Bone marrow (tissue), 2 donors: Measurements from ENCODE around the gene PDE3B.

Source experiments
- DNase-seq, 2 donors: peaks; one replicate each; lab custom pipeline; 2025; lab: John Stamatoyannopoulos, UW

PDE3B gene

DNA sequence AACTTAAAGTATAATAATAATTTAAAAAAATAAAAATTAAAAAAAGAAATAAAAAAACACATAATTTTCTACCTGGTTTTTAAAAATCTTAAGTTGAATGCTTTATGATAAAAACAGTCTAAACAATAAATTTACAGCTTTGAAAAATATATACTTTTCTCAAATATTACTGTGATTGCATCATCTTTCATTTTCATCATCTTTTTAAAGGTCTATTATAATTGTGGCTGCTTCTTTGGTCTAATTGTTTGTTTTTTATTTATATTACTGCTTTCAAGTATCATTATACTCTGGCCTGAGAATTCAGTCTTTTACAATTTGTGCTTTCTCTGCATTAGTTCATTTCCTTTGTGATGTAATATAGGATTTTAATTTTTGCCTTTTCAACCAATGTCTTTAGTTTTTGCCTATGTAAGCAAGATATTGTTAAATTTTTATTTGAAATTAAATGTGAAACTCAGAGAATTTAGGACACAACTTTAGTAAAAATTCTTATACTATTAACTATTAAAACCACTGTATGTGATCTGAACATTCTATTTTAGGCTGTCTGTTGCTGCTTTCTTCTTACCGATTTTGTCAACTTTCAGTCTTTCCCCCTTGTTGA lies 241.2 kb downstream of the PDE3B start:
- no peak for DNase-seq

- no peak for DNase-seq
Observed at GRCh38 chr11:14886513-14886912, 242.9 kb downstream of the PDE3B start.

- peak; percentile 85 to 96 for DNase-seq
Observed at GRCh38 chr11:14891143-14892035, 247.8 kb downstream of the PDE3B start.

DNA sequence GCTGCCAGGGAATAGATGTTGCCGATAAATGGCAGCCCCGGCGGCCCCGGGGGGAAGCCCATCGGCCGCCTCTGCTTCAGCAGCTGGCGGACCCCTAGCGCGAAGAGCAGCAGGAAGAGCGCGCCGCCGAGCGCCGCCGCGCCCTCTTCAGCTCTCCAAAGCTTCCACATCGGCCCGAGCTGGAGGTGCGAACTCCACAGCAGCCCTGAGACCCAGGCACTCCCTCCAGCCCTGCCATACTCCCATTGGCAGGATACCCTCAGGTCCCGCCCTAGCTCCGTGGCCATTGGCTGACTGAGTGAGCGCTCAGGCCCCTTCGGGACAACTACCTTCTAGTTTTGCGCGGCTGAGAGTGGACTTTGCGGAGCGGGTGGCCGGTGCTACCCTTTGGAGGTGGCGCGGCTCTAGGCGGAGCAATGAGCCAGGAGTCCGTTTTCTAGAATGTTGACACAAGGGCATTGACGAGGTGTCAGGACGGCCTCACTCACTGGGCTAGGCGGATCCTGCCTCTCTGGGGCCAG lies 248.5 kb downstream of the PDE3B start, which contains the start of gene CYP2R1:
Gene CYP2R1 (minus strand): TSS at position 196 of the 521 bp plus-strand sequence. CDS start 26 bp downstream, at position 170.
- peak; percentile 85 to 95 for DNase-seq

- no peak for DNase-seq
Observed at GRCh38 chr11:14892577-14892976, 249.0 kb downstream of the PDE3B start.

DNA sequence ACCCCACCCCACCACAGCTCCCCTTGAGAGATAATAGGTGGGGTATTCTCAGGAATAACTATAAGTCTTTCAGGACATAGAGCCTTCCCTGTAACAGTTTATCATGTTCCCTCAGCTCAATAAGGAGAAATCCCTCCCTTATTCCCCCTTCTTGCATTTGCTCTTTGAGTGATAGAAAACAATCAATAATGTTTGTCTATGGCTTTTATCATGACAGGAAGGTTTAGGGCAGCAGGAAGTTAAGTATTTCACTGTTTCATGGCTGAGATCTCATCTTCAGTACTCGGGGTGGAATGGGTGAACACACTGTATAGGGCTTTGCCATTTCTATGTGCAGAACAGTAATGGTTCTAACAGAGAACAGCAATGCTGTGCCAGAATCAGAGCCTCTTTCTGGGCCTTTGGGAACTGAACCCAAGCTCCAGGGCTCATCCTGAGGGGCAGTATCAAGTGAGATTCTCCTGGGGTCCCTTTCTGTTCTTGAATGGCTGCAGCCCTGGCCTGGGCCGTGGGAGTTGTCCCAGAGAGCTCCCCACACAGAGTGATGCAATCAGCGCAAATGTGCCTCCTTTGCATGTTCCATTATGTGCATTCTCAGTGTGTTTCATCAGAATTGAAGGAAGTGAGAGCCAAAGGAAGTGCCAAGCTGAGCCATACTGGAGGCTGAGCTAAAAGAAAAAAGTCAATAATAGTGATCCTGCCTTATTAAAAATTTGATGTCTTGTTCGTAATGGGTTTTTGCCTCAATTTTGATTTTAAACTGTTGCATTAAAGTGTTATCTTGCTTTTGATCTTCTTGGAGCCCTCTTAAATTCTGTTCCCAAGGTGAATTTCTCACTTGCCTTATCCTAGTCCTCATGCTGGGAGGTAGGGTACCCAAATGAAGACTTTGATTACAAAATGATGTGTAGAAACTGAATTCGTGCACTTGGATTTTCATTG lies 251.3 kb downstream of the PDE3B start:
- DNase-seq, result peak; percentile 27 to 29

DNA sequence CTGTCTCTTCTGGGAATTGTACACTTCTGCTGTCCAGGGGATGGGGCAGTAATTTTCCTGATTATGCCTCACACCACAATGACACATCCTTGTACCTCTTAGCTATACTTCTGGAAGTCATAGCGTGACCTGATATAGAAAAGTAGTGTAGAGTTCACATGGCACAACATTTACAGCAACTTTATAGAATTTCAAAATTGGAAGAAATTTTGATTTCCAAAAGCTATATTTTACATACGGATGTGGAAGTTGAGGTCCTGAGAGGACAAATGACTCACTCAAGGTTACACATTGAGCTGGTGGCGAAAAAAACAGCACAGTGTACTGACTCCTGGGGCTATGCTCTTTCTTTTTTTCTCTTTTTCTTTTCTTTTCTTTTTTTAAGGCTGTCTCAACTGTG lies 254.8 kb downstream of the PDE3B start:
- DNase-seq, result no peak

GRCh38 chr11:14898906-14899305 lies 255.3 kb downstream of the PDE3B start:
- DNase-seq, result no peak

- DNase-seq, result no peak
Observed at GRCh38 chr11:14902650-14903350, 259.2 kb downstream of the PDE3B start.

- DNase-seq, result peak; percentile 32 to 64
Observed at GRCh38 chr11:14904745-14905103, 261.1 kb downstream of the PDE3B start.

- DNase-seq, result peak; percentile 26 to 49
Observed at GRCh38 chr11:14905104-14906033, 261.8 kb downstream of the PDE3B start.

- no peak for DNase-seq
Observed at GRCh38 chr11:14906578-14906977, 263.0 kb downstream of the PDE3B start.

GRCh38 chr11:14906993-14907392 lies 263.4 kb downstream of the PDE3B start:
- no peak for DNase-seq

GRCh38 chr11:14907411-14908213 lies 264.0 kb downstream of the PDE3B start:
- DNase-seq, result peak; percentile 52 to 67

- peak in 1 of 2 donors; percentile 30 for DNase-seq
Observed at GRCh38 chr11:14908214-14908880, 264.7 kb downstream of the PDE3B start.

DNA sequence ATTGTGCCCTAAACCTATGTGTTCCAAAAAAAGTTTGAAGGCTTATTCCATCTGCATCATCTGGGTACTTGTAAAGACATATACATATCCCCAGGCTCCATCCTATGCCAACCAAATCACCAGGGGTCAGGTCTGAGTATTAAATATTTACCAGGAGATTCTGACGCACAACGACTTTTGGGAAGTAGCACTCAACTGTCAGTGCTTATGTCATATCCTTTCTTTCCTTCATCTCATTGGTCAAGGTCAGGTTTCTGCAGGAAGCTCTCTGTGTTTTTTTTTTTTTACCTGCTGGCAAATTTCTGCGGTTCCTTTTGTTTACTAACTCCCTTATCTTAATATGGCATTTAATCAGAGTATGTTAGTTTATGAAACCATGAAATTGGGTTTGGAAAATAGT lies 270.9 kb downstream of the PDE3B start:
- no peak for DNase-seq

DNA sequence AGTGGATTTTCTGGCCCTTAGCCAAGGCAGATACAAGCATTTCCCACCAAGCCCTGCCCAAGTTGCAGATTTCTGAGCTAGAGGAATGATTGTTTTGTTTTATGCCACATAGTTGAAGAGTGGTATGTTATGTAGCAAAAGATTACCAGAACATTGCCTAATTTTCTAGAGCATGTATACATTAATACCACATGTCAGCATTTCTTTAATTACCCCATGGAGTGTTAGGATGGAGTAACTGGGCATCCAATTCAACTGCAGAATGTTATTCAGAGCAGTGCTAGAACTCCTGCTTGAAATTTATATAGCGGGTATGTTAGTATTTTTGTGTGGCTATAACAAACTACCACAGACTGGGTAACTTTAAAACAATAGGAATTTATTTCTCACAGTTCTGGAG lies 272.8 kb downstream of the PDE3B start:
- DNase-seq, result no peak
